Left colon (tissue), 2 donors: Measurements from ENCODE around the gene RAPGEF4. TPM values are rescaled to one million over a fixed set of nuclear protein-coding genes. Genes with fewer than 3 reads are reported as not detected.

ENCODE experiments used
- ATAC-seq: fragments of 200-7000 bp; cut with Tn5 transposase; one replicate; pipeline ENCODE4 v1.9.1; 2020; ENCODE audit warnings: mild to moderate bottlenecking, moderate library complexity
- DNase-seq, 2 donors: peaks; one replicate each; pipeline ENCODE4 v3.0.0-alpha.2; 2020
- intact Hi-C, 2 donors: fragments of 100-400 bp; cut with DNase I in 1 of 2; cut with micrococcal nuclease in 1 of 2; formaldehyde crosslinking; loops; one replicate each; pipeline versions ENCODE4 v1.11.2 to v1.14.0; 2022; cut with DNase I, micrococcal nuclease
- total RNA-seq, 2 donors: library from RNA; stranded (reverse); fragmentation: NEBNext Ultra II Directional; extraction: Animal tissue kit (Norgen Biotek cat#: 25700); gene quantifications; one replicate each; pipeline ENCODE4 v1.2.1, GENCODE V29; 2021
- donor health status: DM: no; HTN: no; CAD: no.
- donor health status: DM: yes; HTN: yes; CAD: no.

RAPGEF4 gene
- total RNA-seq, 2 donors from 2014 or later = 1.2 to 2.3 TPM

DNA sequence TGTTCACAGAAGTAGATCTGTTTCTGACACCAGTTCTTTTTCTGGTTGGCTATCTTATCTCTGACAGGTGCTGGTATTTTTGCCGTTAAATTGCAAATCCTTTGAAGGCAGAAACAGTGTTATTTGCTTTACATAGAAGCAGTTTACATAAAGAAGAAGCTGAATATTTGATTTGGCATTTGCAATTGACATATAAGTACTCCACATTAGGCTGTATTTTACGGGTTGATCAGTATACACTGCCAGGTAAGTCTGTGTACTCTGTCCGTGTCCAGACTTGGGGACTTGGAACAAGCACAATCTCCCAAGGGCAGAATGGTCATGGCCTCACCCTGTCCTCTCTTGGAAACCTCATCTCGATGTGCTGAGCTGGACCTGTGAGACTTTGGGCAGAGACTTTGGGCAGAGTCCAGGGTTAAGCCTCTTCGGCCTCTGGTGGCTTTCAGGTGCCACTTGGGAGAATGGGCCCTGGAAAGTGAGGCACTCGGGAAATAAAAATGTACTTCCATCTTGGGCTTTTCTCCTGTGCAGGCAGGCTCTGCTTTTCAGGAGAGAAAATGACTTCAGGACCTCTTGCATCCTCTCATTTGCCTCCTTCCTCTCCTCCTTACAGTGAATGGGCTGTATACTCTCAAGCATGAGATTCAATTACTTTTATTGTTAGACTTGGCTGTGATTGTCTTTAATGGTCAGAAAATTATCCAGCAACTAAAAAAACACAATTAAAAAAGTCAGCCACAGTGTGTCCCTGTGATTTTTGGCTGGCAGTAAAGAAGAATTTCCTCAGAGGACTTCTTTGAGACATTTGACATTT, 108.5 kb downstream of the RAPGEF4 start:
- intact Hi-C loops = no loop called here

DNA sequence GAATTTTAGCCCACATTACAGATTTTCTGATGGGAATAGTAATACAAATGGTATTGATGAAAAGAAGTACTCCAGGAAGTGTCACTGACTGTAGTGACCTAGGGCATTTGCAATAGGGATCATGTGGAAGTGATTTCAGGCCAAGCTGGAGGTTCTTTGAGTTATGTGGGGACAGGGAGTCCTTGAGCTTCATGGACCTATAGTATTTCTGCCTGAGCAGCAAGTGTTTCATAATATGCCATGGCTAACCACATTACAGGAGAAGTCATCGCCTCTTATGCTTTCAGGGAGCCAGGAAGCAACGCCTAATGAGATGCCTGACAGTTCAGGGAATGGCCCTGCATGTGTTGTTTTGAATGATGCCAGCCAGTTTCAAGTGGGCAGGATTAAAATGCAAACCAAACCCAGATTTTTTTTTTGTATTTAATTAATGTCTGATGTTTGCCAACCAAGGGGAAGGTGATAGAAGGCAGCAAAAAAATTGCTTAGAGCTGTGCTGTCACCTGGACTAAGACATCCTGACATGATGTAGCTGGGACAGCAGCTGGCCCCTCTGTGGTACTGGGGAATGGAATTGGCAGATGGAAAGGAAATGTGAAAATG, 109.5 kb downstream of the RAPGEF4 start:
- no peak for ATAC-seq
- intact Hi-C loops = no loop called here
- no peak for DNase-seq

More for the DNA sequence above, 108.5 kb downstream of the RAPGEF4 start:
- no peak for ATAC-seq
- no peak for DNase-seq

DNA sequence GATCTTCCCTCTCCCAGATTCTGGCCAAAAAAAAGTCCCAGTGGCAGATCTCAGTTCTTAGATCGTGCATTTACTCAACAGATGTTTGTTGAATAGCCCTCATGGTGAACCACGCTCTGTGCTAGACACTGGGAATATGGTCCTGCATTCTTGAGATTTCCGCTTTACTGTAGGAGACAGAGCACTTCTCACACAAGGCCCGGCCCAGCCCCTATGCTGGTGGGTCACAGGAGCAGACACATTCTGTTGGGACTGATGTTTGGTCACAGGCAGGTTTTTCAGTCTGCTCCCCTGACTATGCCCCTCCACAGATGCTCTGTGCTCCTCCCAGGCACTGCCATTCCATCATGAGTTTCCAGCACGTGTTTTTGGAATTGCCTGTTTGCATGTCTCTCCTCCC, 110.9 kb downstream of the RAPGEF4 start:
- intact Hi-C loops = no loop called here
- DNase-seq = no peak
- ATAC-seq = no peak

DNA sequence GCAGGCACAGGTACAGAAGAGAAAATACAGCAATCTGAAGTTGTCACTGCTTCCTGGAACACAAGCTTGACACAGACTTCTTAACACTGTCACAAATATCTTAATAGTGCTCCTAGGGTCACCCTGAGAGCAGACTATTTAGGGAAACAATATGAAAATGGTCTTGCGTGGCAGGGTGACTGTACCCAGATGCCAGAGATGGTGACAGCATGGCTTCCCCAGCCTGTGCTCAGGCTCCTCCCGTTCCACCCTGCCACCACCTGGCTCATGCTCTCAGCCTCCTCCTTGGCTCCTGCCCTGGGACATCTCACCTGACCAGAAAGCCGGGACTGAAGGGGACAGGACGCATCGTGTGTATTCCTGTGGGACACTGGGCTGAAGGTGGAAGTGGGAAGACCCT, 111.5 kb downstream of the RAPGEF4 start:
- DNase-seq (no peak), ATAC-seq (no peak)
- intact Hi-C loops = no loop called here

DNA sequence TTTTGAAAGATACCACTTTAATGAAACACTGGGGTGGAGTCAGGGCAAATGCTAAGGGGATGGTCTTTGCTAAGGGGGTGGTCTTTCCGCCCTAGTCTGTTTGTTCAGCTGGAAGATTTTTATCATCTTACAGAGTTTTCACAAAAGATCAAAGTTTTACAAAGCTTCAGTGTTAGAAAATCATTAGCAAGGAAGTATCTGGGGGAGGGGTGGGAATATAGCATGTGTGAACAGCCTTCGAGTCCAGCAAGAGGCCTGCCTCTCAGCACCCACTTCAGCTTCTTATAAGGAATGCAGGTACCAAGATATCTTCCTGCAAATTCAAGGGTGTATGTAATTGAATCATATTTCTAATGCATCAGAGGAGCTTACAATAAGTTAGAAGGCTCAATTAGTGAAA, 112.9 kb downstream of the RAPGEF4 start:
- DNase-seq (no peak), ATAC-seq (no peak)
- intact Hi-C loops = no loop called here

DNA sequence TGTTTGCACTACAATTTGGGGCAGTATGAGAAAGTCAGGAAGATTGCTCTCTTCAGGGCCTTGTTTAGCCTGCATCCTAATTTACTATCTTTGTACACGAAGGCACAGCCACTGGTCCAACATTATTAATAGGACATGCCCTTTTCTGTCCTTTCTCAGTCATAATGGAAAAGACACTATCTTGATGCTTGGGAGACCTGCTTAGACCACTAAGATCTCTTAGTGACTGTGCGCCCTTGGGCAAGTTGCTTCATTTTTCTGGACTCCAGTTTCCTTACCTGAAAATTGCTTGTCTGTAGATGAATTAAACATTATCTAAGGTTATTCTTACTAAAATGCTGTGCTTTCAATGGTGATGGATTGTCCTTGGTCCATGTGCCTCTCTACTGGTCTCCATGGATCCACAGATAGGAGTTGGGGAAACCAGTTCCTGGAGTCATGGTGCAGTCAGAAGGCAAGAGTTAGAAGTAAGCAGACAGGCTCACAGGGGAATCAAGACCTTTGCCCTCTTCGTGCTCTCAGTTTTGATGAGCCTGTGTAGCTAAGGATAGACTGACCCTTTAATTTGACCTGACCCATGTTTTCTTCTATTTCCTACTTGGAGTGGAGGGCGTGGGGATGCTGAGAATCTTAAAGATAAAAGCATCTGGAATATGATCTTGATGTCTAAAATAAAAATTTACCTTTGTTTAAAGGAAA, 114.0 kb downstream of the RAPGEF4 start:
- DNase-seq = no peak
- intact Hi-C loops = no loop called here
- ATAC-seq = no peak

DNA sequence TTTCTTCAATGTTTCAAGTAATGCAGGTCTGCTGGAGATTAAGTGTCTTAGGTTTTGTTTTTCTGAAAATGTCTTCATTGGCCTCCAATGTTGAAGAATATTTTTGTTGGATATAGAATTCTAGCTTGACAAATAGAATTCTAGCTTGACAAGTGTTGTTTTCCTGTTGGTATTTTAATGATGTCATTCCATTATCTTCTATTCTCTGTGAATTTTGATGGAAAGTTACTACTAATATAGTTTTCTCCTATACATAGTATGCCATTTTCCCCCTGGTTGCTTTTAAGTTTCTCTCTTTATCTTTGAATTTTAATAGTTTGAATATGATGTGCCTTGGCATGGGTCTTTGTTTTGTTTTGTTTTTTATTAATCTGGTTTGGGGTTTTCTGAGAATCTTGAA, 119.9 kb downstream of the RAPGEF4 start:
- ATAC-seq = no peak
- intact Hi-C loops = no loop called here
- no peak for DNase-seq

DNA sequence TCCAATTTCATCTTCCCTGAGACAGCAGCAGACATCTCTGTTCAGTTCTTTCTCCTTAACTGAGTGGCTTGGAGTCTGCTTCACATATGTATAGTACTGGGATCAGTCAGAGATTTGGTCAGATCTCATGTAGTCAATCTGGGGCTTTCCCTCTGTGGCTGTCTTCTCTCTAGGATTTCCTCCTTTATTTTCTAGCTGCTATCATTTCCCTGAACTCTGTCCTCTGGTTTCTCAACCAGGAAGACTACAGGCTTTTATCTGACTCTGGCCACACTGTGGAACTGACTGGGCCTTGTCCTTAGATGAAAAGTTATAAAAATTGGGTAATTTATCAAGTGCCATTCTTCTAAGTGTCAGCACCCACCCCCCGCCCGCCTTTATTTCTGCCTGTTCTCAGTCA, 121.0 kb downstream of the RAPGEF4 start:
- no peak for DNase-seq
- ATAC-seq = peak; percentile 81
- intact Hi-C loops = no loop called here

DNA sequence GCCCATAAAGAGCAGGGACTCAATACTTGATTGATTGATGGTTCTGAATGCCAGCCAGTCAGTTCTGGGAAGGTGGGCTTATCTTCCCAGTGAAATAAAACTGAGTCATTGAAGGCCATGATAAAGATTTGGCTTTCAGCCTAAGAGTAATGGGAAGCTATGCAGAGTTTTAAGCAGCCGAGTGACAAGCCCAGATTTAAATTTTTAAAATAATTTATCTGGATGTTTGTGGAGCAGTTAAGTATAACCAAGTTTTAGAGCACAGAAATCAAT, 122.8 kb downstream of the RAPGEF4 start:
- no peak for ATAC-seq
- DNase-seq = no peak

DNA sequence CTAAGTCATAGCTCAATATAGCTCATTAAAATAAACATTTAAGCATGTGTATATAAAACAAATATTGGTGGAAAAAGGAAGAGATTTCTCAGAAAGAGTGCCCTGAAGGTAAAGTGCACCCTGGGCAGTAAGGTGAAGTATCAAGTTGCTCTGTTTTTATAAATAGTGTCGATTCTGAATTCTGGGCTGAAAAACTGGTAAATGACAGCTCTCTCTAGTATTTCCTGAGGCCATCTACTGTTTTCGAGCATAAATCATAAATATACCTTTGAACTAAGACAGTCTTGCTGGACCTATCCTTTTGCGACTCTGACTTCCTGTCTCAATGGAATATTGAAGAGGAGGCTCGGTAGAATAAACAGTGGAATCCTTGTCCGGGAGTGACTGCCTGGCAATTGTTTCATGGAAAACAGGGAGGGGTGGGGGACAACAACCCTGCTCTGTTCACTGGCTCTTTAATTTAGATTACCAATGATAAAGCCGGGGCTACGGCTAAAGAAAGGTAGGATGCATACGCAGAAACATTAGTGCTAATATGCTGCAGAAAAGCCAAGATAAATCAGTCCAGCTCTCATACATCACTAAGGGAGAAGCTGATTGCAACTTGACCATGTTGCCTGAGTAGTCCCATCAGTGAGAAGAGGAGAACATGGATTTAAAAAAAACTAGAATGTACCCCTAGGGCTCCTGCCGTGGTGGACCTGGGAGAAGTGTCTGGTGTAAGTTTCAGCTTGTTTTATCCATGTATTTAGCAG, 124.1 kb downstream of the RAPGEF4 start:
- ATAC-seq (no peak), DNase-seq (no peak)
- intact Hi-C loops = loop anchor here in 1 of 2 donors (10.0 kb wide), 1 partner anchor 75 kb away; no protein-coding TSS in a partner anchor

More for the DNA sequence above, 122.8 kb downstream of the RAPGEF4 start:
- intact Hi-C loops = no loop called here

DNA sequence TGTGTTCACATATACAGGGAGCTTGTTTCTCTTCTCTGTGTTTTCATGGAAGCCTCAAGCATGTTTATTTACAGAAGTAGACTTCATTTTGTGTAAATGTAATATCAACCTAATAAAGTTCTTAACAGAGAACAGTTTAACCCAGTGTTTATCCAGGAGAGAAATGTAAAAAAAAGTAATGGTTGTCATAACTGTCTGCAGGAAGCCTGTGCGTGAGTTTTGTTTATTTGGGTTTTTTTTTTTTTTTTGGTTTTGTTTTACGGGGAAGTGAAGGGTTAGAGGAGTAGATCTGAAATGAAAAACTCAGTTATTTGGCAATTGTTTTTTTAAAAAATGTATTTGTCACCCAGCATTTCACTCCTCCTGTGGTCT, 124.7 kb downstream of the RAPGEF4 start:
- intact Hi-C loops = loop anchor here in 1 of 2 donors (10.0 kb wide), 1 partner anchor 74 kb away; no protein-coding TSS in a partner anchor
- ATAC-seq = no peak

DNA sequence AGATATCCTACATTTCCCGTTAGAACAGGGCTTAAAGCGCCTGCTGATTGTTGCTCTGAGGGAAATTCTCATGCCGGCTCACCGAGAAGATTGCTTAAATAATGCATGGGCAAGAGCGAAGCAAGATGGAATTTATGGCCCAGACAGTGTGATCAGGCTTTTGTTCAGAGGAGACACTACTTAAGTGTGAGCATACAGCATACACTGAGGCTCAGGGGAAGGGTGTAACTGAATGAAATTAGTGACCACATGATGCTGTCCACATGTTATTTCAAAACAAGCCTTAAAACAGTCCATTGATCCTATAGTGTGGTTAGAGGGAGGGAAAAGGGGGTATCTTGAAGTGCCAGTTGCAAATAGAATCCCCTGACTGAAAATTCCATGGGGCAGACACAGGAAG, 125.5 kb downstream of the RAPGEF4 start:
- intact Hi-C loops = loop anchor here in 1 of 2 donors (10.0 kb wide), 1 partner anchor 74 kb away; no protein-coding TSS in a partner anchor
- no peak for ATAC-seq

More for the DNA sequence above, 124.7 kb downstream of the RAPGEF4 start:
- no peak for DNase-seq

DNA sequence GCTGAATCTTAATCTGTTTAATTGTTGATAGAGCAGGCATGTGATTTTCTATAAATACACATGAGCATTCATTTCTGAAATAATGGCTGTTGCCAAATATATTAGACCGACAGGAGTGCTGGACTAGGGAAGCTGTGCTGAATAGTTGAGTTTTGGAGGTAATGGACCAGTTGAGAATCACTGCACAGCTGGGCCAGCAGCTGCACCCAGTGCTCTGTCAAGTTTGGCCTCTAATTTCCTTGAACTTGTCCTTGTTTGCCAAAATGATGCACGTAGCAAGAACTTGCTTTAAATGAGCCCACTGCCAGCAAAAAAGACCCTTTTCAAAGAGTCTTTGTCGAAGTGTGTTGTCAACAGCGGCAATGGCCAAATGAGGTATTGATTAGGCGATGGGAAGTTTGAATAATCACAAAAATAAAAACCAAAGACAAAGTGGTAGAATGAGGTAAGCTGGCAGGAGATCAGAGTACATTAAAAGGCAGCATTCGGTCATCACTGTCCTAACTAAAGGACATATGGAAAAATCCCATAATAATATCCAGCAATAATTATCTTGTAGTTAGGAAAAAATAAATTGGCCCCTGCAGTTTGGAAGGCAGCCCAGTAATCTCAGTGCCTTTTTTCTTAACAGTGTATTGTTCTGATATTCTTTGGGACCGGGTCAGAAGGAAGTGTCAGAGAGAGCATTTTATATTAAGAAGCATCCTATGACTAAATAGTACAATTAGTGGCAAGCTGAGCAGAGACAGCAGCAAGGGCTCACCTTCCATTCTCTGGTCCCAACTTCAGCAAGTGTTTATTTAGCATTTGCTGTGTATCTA, 126.2 kb downstream of the RAPGEF4 start:
- DNase-seq (no peak), ATAC-seq (no peak)
- intact Hi-C loops = loop anchor here in 1 of 2 donors (10.0 kb wide), 1 partner anchor 73 kb away; no protein-coding TSS in a partner anchor

More for the DNA sequence above, 125.5 kb downstream of the RAPGEF4 start:
- no peak for DNase-seq

DNA sequence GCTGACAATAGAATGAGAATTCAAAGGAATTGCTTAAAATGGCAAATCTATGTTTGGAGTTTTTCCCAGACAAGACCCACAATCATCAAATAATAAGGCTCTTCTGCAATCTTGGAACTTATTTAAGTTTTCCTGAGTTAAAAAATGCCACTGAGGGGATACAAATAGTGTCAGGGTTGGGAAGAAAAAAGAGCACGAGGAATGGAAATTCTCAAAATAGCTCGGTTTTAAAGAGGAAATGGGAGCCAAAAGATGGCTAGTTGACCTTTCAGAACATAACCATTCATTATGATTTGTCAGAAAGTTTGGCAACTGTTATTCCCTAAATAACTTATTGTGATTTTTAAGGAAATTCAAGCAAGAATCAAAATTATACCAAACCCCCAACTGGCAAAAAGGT, 127.7 kb downstream of the RAPGEF4 start:
- ATAC-seq (no peak), DNase-seq (no peak)
- intact Hi-C loops = loop anchor here in 1 of 2 donors (10.0 kb wide), 1 partner anchor 71 kb away; no protein-coding TSS in a partner anchor

DNA sequence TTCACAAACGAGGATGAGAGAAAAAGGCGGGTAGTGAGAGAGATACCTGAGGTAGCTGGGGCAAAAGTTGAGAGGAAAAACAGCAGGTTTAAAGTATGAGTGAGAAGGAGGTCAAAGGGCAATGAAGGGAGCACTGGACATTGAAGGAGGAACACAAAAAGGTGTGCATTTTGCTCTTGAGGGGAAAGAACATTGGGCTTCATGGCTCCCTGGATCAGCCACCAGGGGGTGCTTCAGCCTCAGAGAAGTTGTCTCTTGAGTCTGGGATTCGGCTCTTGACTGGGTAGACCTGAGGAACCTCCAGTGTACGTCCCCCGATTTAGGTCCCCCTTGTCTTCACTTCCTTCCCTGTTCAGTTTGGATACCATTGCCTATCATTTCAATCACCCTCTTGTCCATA, 128.5 kb downstream of the RAPGEF4 start:
- ATAC-seq (peak; percentile 64), DNase-seq (peak in 1 of 2 donors; percentile 64)
- intact Hi-C loops = loop anchor here in 1 of 2 donors (10.0 kb wide), 1 partner anchor 71 kb away; no protein-coding TSS in a partner anchor

DNA sequence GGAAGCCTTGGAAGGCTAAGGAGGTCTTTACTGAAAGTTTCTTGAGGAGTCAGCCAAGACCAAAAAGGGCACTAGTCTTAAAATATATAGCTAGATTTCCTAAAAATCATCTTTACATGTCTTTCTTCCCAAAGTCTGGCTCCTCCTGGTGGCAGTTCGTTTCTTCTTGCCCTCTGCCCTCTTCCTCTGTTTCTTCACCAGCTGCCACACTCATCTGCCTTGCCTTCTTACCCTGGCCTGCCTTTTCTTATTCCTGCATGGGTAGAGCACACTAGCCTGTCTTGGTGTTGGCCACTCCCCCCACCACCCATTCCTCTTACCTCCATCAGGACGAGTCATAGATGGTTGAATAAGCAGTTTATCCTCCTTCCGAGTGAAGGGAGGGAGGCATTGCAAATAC, 129.8 kb downstream of the RAPGEF4 start:
- no peak for DNase-seq
- intact Hi-C loops = loop anchor here in 1 of 2 donors (10.0 kb wide), 1 partner anchor 69 kb away; no protein-coding TSS in a partner anchor
- ATAC-seq = no peak

DNA sequence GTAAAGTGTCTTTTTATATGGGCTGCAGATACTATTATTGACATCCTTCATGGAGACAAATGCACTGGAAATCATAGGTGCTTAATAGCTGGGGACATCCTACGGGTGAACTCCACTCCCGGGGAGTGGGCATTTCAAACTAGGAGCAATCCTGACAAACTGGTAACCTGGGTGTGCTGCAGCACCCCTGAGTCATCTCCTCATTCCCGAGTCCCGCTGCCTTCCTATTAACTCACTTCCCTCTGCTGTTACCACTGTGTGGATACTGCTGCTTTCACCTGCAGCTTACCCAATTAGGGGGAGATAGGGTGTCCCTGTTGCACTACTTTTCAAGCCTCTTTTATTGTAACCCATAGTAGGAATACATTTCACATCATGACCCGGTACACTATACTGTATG, 134.2 kb downstream of the RAPGEF4 start:
- intact Hi-C loops = loop anchor here in 1 of 2 donors (10.0 kb wide), 1 partner anchor 65 kb away; no protein-coding TSS in a partner anchor
- no peak for DNase-seq
- ATAC-seq = no peak

DNA sequence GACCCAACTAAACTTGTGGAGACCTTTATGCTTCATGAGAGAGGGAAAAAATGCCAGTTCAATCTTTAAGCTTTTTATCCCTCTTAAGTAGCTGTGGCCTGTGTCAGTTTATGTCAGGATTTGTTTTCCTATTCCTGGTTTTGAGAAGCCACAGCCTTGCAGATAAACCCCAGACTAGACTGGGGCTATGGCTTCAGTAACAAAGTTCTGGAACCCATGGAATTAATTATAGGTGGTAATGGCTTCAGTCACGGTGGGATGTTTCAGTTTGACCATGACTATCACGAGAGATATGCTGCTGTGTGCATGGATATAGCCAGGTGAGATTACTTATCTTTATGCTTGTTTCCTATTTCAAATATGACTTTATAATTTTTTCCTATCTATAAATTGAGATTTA, 134.8 kb downstream of the RAPGEF4 start:
- intact Hi-C loops = no loop called here
- DNase-seq (no peak), ATAC-seq (no peak)
